AG08396 (cell line): ENCODE data around the gene ZNF765.
"Not testable (repeated sequence)": the region's sequence is repeated elsewhere in the genome, so short reads cannot be mapped to it uniquely, and the experiment has no call there.

Source experiments
- DNase-seq: peaks from one replicate; pipeline ENCODE4 v3.0.0; 2012; ENCODE audit warnings: low spot score, mixed read lengths

ZNF765 gene

DNA sequence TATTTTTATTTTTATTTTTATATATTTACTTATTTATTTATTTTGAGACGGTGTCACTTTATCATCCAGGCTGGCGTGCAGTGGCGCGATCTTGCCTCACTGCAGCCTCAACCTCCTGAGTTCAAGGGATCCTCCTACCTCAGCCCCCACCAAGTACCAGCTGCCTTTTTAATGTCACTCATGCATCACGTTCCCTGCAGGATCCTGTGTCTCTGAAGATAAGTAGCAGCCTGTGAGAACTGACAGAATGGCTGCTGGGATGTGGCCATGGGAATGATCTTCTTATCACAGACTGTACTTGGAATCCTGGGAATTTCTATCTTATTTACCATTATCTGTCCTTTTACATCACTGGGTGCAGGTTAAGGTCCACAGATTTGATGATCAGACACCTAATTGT is 27.6 kb downstream of the ZNF765 start:
- DNase-seq = no peak

DNA sequence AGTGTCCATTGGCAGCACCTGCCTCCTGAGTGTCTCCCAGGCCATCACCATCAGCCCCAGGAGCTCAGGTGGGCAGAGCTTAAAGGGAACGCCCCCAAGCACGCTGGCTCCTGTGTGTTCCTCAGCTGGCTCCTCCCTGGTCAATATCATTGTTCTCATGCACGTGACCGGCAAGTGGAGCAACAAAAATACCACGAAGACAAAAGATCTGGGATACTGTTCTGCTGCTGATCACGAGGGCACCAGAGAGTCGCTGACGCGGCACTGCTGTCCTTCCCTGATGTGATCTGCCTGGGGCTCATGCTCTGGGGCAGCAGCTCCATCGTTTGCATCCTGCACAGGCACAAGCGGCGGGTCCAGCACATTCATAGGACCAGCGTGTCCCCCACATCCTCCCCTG is 28.1 kb downstream of the ZNF765 start:
- DNase-seq = not testable (repeated sequence)

DNA sequence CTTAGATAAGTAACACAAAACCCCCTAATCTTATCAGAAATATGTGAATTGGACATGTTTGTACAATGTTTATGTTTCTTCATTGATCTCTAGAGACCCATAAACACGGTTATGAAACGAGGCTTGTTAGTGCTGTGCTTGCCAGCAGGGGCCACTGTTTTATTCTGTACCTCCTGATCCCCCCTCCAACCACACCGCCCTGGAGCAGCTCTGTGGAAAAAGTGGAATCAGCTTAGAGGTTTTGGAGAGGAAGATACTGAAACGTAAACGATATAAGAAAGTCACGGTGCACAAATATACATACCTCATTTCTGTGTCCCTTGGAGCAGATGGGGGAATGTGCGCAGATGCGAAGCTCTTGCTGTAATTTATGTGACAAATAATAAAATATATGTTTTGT is 28.7 kb downstream of the ZNF765 start:
- peak; percentile 11 for DNase-seq

DNA sequence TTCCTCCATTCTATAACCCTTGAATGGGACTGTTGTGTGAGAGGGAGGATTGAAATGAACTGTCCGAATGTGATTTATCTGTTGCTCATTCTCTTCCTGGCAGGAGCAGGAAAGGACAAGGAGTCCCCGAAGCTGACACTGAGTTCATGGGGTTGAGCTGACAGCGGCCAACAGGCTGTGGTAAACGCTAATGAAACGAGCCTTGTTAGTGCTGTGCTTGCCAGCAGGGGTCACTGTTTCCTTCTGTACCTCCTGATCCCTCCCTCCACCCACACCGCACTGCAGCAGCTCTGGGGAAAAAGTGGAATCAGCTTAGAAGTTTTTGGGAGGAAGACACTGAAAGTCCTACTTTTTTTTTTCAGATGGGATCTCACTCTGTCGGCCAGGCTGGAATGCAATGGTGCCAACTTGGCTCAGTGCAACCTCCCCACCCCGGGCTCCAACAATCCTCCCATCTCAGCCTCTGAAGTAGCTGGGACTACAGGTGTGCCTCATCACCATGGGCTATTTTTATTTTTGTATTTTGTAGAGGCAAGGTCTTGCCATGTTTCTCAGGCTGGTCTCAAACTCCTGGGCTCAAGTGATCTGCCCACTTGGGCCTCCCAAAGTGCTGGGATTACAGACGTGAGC is 30.1 kb downstream of the ZNF765 start:
- peak; percentile 74 for DNase-seq

DNA sequence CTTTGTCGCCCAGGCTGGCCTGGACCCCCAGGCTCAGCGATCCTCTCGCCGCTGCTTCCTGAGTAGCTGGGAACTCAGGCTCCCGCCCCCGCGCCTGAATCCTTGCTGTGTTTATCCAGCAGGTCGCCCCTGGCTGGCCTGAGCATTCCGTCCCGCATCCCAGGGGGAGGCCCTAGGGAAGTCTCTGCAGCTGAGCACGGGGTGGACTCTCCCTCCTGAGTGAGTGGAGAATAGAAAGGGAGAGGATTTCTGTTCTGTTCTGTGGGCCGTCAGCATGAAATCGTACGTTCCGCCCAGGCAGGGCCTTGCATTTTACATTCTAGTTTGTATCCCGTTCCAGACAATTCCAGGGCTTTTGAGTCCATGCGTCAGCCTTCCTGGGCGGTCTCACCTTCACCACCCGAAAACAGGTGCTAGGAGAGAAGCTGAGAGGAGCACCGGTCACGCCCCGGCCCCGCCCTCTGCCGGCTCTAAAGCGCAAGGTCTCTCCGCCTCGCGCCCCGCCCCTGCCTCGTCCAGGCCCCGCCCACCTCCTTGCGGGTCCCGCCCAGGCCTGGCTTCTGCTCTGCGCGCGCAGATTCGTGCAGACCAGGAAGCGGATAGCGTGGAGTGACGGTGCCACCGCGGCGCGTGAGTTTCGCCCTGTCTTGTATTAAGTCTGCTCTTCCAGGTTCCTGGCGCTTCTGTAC is 36.6 kb downstream of the ZNF765 start, which contains the start of gene ZNF761:
Gene ZNF761, plus strand, starts transcription at position 586 of the 689 bp plus-strand sequence. CDS start 15,285 bp downstream, outside the sequence.
- DNase-seq = peak; percentile 92

DNA sequence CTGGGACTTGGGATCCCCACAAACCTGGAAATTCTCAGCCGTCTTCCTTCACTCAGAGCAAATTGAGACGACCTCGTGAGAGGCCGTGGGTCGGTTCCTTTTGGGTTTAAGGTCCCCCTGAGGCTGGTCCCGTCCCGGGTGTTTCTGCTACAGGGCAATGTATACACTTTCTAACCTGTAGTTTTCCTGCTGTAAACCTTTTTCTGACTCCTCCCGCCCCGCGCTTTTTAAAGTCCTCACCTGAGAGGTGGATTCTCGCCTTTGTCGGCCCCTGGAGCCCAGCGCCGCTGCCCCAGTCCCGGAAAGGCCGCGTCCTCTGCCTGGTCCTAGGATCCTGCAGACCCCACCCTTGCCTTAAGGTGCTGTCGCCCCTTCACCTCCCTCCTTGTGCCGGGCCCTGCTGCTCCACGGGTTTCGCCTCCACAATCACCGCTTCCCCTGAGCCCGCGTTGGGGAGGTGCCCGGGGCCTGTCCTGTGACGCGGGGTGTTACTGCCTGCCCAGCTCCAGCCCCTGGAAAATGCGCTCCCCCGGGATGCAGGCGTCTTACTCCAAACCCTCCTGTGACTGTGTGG is 37.2 kb downstream of the ZNF765 start:
- DNase-seq = peak; percentile 10

DNA sequence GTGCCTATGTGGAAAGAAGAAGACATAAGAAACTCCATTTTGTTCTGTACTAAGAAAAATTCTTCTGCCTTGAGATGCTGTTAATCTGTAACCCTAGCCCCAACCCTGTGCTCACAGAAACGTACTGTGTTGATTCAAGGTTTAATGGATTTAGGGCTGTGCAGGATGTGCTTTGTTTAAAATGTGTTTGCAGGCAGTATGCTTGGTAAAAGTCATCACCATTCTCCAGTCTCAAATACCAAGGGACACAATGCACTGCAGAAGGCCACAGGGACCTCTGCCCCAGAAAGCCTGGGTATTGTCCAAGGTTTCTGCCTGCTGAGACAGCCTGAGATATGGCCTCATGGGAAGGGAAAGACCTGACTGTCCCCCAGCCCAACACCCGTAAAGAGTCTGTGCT is 48.9 kb downstream of the ZNF765 start:
- DNase-seq = not testable (repeated sequence)

DNA sequence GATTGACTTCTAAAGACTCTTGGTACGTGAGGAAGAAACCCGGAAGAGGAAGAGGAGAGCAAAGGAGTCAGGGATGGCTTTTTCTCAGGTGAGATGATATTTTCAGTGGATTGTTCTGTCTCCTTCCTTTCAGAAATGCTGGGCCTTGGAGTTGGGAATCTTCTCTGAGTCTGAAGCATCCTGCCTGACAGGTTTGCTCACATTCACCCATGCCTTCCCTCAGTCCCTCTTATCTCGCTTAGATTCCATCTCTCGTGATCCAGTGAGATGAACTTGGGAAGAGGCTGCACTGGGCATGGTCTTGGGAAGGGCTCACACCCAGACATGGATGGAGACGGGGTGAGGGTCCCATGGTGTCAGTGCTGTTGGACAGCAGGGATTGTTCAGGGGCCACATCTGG is 52.2 kb downstream of the ZNF765 start:
- DNase-seq = not testable (repeated sequence)

DNA sequence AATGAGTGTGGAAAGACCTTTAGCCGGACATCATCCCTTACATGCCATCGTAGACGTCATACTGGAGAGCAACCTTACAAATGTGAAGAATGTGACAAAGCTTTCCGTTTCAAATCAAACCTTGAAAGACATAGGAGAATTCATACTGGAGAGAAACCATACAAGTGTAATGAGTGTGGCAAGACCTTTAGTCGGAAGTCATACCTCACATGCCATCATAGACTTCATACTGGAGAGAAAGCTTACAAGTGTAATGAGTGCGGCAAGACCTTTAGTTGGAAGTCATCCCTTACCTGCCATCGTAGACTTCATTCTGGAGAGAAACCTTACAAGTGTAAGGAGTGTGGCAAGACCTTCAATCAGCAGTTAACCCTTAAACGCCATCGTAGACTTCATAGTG is 60.9 kb downstream of the ZNF765 start:
- DNase-seq = no peak

DNA sequence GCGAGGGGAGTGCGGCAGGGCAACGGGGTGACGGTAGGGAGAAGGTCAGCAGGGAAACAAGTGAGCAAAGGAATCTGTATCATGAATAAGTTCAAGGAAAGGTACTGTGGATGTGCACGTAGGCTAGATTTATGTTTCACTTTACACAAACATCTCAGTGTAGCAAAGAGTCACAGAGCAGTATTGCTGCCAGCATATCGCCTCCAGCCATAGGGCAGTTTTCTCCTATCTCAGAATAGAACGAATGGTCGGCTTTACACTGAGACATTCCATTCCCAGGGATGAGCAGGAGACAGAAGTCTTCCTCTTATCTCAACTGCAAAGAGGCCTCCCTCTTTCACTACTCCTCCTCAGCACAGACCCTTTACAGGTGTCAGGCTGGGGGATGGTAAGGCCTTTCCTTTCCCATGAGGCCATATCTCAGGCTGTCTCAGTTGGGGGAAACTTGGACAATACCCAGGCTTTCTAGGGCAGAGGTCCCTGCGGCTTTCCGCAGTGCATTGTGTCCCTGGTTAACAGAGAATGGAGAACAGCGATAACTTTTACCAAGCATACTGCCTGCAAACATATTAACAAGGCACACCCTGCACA is 65.3 kb downstream of the ZNF765 start:
- not testable (repeated sequence) for DNase-seq

DNA sequence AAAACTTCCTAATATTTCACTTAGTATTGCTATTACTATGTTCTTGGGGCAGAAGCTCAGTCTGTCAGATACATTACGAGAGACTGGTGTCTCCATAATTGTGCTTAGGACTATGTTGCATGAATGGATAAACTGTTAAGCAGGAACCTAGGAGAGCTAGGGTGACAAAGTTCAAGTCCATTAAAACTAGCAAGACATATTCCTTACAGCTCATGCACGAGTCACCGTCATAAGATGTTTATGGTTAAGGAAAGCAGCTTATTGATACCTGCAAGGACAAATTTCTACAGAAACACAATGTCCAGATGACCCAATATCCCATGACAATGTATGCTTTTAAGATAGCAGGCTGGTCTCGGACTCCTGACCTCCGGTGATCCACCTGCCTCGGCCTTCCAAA is 66.9 kb downstream of the ZNF765 start:
- DNase-seq = no peak

DNA sequence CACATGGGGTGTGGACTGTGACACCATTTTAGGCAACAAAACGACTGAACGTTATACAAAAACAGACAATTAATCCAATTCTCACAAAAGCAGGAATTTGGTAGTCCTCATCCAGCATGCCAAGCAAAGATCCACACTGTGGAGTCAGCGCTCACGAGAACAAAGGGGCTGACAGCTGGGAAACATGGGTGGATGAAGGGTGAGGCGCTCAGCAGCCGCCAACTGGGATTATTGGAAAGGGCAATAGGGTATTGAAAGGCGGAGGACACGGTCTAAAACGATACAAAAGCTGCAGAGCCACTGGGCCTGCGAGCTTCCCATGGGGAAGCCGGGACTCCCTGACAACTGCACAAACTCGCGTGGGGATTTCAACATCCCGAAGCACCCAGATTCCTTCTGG is 67.9 kb downstream of the ZNF765 start:
- DNase-seq = no peak

DNA sequence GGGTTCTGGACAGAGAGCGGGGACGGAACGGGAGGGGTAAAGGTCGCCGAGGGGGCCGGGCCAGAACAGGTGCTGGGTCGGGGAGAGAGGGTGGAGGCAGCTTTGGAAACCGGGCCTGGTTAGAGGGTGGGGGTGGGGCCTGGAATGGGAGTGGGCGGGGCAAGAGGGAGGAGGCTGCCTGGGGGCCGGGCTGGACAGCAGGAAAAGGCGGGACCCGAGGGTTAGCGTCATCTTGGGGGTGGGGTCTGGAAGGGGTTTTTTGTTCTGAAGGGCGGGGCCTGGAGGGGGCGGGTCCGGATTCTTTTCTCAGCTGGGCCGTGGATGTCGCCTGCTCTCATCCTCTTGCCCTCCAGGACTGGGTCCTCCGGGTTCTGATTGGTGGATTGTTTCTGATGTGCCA is 68.3 kb downstream of the ZNF765 start:
- peak; percentile 63 for DNase-seq

DNA sequence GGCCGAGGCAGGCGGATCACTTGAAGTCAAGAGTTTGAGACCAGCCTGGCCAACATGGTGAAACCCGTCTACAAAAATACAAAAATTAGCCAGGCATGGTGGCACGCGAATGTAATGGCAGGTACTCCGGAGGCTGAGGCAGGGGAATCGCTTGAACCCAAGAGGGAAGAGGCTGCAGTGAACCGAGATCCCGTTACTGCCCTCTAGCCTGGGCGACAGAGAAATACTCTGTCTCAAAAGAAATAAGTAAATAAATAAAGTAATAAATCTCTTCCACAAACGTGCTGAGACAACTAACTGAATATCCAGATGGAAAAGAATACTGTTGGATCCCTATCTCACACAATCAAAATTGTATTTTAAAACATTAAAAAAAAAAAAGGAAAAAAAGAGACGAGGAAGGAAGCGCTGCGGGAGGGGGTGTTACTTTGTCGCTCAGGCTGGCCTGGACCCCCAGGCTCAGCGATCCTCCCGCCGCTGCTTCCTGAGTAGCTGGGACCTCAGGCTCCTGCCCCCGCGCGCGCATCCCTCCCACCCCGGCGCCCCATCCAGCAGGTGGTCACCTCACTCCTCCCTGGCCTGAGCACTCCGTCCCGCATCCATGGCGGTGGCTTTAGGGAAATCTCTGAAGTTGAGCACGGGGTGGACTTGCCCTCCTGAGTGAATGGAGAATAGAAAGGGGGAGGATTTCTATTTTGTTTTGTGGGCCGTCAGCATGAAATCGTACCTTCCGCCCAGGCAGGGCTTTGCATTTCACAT is 72.0 kb downstream of the ZNF765 start:
- peak; percentile 16 for DNase-seq

DNA sequence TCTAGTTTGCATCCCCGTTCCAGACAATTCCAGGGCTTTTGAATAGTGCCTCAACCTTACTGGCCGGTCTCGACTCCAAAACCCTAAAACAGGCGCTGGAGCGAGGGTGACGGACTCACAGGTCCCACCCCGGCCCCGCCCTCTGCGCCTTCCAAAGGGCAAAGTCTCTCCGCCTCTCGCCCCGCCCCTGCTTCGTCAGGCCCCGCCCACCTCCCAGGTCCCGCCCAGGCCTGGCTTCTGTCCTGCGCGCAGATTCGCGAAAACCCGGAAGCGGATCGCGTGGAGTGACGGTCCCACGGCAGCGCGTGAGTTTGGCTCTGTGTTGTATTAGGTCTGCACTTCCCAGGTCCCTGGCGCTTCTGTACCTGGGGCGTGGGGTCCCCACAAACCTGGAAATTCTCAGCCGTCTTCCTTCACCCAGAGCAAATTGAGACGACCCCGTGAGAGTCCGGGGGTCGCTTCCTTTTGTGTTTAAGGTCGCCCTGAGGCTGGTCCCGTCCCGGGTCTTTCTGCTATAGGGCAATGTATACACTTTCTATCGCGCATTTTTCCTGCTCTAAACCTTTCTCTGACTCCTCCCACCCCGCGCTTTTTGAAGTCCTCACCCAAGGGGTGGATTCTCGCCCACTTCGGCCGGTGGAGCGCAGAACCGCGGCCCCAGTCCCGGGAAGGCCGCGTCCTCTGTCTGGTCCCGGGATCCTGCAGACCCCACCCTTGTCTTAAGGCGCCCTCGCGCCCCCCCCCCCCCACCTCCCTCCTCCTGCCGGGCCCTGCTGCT is 72.7 kb downstream of the ZNF765 start, which contains the start of gene ZNF813:
Gene ZNF813, plus strand, starts transcription at position 249 of the 778 bp plus-strand sequence. CDS start 16,090 bp downstream, outside the sequence.
- peak; percentile 93 for DNase-seq

DNA sequence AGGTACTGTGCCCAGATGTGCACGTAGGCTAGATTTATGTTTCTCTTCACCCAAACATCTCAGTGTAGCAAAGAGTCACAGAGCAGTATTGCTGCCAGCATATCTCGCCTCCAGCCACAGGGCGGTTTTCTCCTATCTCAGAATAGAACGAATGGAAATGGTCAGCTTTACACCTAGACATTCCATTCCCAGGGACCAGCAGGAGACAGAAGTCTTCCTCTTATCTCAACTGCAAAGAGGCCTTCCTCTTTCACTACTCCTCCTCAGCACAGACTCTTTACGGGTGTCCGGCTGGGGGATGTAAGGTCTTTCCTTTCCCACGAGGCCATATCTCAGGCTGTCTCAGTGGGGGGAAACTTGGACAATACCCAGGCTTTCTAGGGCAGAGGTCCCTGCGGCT is 73.7 kb downstream of the ZNF765 start:
- not testable (repeated sequence) for DNase-seq

DNA sequence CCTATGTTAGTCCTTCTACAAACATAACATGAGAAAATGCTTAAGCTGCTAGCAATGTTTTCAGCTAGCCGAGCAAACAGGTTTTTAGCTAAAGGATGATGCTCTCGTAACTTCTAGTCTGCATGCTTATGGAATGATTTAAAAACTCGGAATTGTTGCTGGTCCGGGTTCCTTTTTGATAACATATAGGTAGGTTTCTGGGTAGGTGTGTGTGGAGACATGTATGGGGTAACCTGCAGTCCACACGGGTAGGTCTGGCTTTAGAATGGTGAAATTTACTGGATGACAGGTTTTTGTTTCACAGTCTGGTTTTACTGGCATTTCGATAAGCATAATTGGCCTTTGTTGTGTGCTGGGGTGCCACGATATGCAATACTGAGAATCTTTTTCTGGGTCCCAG is 77.0 kb downstream of the ZNF765 start:
- DNase-seq = no peak

DNA sequence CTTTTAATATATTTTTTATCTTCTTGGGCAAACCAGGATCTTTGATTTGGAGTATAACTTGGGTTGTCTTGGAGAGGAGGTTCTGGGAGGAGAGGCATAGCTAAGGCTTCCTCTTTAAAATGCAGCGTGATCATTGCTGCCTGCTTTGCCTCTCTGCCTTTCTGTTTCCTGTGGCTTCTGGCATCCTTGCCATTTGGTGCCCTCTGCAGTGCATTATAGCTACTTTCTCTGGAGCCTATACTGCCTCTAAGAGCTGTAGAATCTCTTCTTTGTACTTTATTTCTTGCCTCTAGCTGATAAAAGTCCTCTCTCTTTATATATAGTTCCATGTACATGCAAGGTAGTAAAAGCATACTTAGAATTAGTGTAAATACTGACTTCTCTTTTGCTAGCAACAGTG is 79.9 kb downstream of the ZNF765 start:
- not testable (repeated sequence) for DNase-seq

DNA sequence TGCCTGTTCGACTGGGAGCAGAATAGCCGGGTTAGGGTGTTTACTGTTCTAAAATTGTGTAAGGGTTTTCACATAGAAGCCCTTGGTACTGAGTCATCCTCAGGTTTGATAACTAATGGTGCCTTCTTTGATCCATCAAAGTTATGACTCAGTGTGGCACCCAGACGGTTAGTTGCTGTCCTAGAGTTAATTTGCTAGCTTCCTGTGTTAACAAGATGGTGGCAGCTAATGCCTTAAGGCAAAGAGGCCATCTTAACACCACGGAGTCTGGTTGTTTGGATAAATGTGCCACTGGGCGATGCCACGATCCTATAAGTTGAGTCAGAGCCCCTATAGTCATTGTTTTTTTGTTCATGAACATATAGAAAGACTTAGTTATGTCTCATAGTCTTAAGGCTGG is 80.5 kb downstream of the ZNF765 start:
- DNase-seq = not testable (repeated sequence)
